Esophagus squamous epithelium (tissue), 5 donors: ENCODE data around the gene XPNPEP2. TPM values are rescaled to one million over a fixed set of nuclear protein-coding genes. Genes with fewer than 3 reads are reported as not detected.

Source experiments
- DNase-seq: peaks from one replicate; lab custom pipeline; 2025; lab: John Stamatoyannopoulos, UW
- H3K27ac ChIP-seq, 4 donors: fragments of 200-600 bp; sonication (generic); one replicate each; pipeline ENCODE4 v1.5.1; 2016 to 2019; ENCODE audit warnings: mild to moderate bottlenecking in 1 of 4
- H3K27me3 ChIP-seq, 4 donors: fragments of 200-600 bp; sonication (generic); 1 replicate in 3 of 4; 2 replicates in 1 of 4; pipeline versions ENCODE4 v1.5.1 to v1.6.0; 2017 to 2021; ENCODE audit warnings: antibody characterized with exemption in 1 of 4
- H3K36me3 ChIP-seq, 3 donors: fragments of 200-600 bp; sonication (generic); one replicate each; pipeline ENCODE4 v1.5.1; 2016 to 2019
- H3K4me1 ChIP-seq, 3 donors: fragments of 200-600 bp; sonication (generic); one replicate each; pipeline ENCODE4 v1.5.1; 2017 to 2019
- H3K4me3 ChIP-seq, 4 donors: fragments of 200-600 bp; sonication (generic); 1 replicate in 3 of 4; 2 replicates in 1 of 4; pipeline ENCODE4 v1.5.1; 2016 to 2019; ENCODE audit warnings: mild to moderate bottlenecking in 2 of 4, moderate library complexity in 1 of 4
- H3K9me3 ChIP-seq, 3 donors: fragments of 200-600 bp; sonication (generic); one replicate each; pipeline ENCODE4 v1.5.1; 2016 to 2019
- CTCF ChIP-seq, 6 experiments: fragments of 450-650 bp in 4 of 6; fragments of 200-600 bp in 2 of 6; sonication (generic) in 2 of 6; IDR thresholded peaks; one replicate each; pipeline ENCODE4 v1.5.1; 2016 to 2019; ENCODE audit warnings: antibody characterized with exemption in 6 of 6, mild to moderate bottlenecking in 4 of 6, moderate library complexity in 4 of 6
- POLR2A ChIP-seq, 4 donors: fragments of 450-650 bp; IDR thresholded peaks; one replicate each; pipeline ENCODE4 v1.6.1; 2017; ENCODE audit warnings: antibody characterized with exemption in 4 of 4, mild to moderate bottlenecking in 4 of 4, moderate library complexity in 3 of 4
- WGBS, 2 donors: methylation state at CpG; one replicate each; pipeline ENCODE4 v1.1.5; 2018; 5-methylcytosine and 5-hydroxymethylcytosine counted together
- intact Hi-C: fragments of 100-400 bp; cut with DNase I; formaldehyde crosslinking; loops from one replicate; pipeline ENCODE4 v1.15.0; 2022
- total RNA-seq, 4 donors: library from RNA; depleted of rRNA; stranded (reverse); fragments of >200 nt; gene quantifications; one replicate each; pipeline ENCODE4 v1.1.0, GENCODE V29; 2016
- donor health status: DM: yes; HTN: yes; CAD: no.

Gene XPNPEP2
- 1 to 10 TPM in 2 of 4 donors, under 1 TPM in 1, not detected in 1; 0.88 to 5.7 (median 3.6) TPM for total RNA-seq

GRCh38 chrX:129738466-129739308 is at the start of gene XPNPEP2:
XPNPEP2 (plus strand) TSS chrX:129738979; CDS start chrX:129739214, 235 bp downstream.
- DNase-seq, result no peak
- no peaks in the 10 kb centered on the region for H3K9me3 ChIP-seq
- H3K27me3 ChIP-seq, result no peaks in the 10 kb centered on the region
- 19 to 49% methylated on average over 3 to 12 of the region's 13 CpGs for WGBS, 2 donors
- no peaks in the 10 kb centered on the region for H3K36me3 ChIP-seq
- no peak for TF ChIP-seq POLR2A (IDR thresholded peaks at IDR 0.05)
- TF ChIP-seq CTCF (IDR thresholded peaks at IDR 0.05), result no peak
- intact Hi-C loops, result no loop called here
- no peak within 1 kb of the TSS for H3K4me3 ChIP-seq
- peak within 1 kb of the TSS; percentile 46 to 63 (median 58) for H3K27ac ChIP-seq
- H3K4me1 ChIP-seq, result peaks cover 0 to 20% (median 3%) of the 10 kb centered on the region in 3 donors

- Histone ChIP-seq H3K27ac (no peak overlapping the region), H3K4me3 (no peak overlapping the region), H3K4me1 (no peaks in the 10 kb centered on the region), H3K9me3 (no peaks in the 10 kb centered on the region), H3K27me3 (no peaks in the 10 kb centered on the region), H3K36me3 (no peaks in the 10 kb centered on the region)
- TF ChIP-seq POLR2A (IDR thresholded peaks at IDR 0.05), result no peak
- no peak for TF ChIP-seq CTCF (IDR thresholded peaks at IDR 0.05)
- 71 to 91% methylated on average over 4 to 5 of the region's 5 CpGs for WGBS, 2 donors
- DNase-seq, result no peak
- intact Hi-C loops, result no loop called here
Observed at GRCh38 chrX:129689796-129690195, 49.0 kb upstream of the XPNPEP2 start.

- Histone ChIP-seq H3K9me3 (no peaks in the 10 kb centered on the region), H3K4me1 (no peaks in the 10 kb centered on the region), H3K27ac (no peak overlapping the region), H3K4me3 (no peak overlapping the region), H3K27me3 (no peaks in the 10 kb centered on the region), H3K36me3 (no peaks in the 10 kb centered on the region)
- 60 to 70% methylated on average over 4 to 10 of the region's 10 CpGs for WGBS, 2 donors
- no peak for DNase-seq
- no peak for TF ChIP-seq POLR2A (IDR thresholded peaks at IDR 0.05)
- TF ChIP-seq CTCF (IDR thresholded peaks at IDR 0.05), result no peak
- intact Hi-C loops, result no loop called here
Observed at GRCh38 chrX:129690435-129690834, 48.3 kb upstream of the XPNPEP2 start.

GRCh38 chrX:129693354-129693753 is 45.4 kb upstream of the XPNPEP2 start:
- H3K4me3 ChIP-seq, result no peak overlapping the region
- TF ChIP-seq POLR2A (IDR thresholded peaks at IDR 0.05) (no peak), CTCF (IDR thresholded peaks at IDR 0.05) (no peak)
- no peaks in the 10 kb centered on the region for H3K9me3 ChIP-seq
- no peaks in the 10 kb centered on the region for H3K4me1 ChIP-seq
- no peaks in the 10 kb centered on the region for H3K36me3 ChIP-seq
- DNase-seq, result no peak
- WGBS, 2 donors, result 81% methylated on average over 3 of the region's 3 CpGs; no CpG with 5 or more reads in 1 of the 2 donors
- no peaks in the 10 kb centered on the region for H3K27me3 ChIP-seq
- intact Hi-C loops, result no loop called here
- H3K27ac ChIP-seq, result no peak overlapping the region

GRCh38 chrX:129694805-129695204 is 44.0 kb upstream of the XPNPEP2 start:
- WGBS, 2 donors, result 33% methylated on average over 3 of the region's 5 CpGs; no CpG with 5 or more reads in 1 of the 2 donors
- H3K27ac ChIP-seq, result no peak overlapping the region
- H3K36me3 ChIP-seq, result no peaks in the 10 kb centered on the region
- TF ChIP-seq CTCF (IDR thresholded peaks at IDR 0.05) (no peak), POLR2A (IDR thresholded peaks at IDR 0.05) (no peak)
- no peaks in the 10 kb centered on the region for H3K9me3 ChIP-seq
- H3K4me1 ChIP-seq, result no peaks in the 10 kb centered on the region
- no peak overlapping the region for H3K4me3 ChIP-seq
- intact Hi-C loops, result no loop called here
- no peaks in the 10 kb centered on the region for H3K27me3 ChIP-seq
- DNase-seq, result no peak
